HepG2 (cell line): ENCODE data around the gene SLC22A23. TPM values are rescaled to one million over a fixed set of nuclear protein-coding genes. Genes with fewer than 3 reads are reported as not detected.

Experiments used
- MAX ChIP-seq: IDR thresholded peaks from 2 replicates; pipeline ENCODE4 v1.6.1; 2012; ENCODE audit warnings: inconsistent platforms
- MTA3 ChIP-seq: sonication (generic); formaldehyde crosslinking; IDR thresholded peaks from 2 replicates; pipeline ENCODE4 v1.4.0; 2020; ENCODE audit warnings: missing genetic modification reagents
- MYC ChIP-seq: sonication (generic); formaldehyde crosslinking; IDR thresholded peaks from 2 replicates; pipeline ENCODE4 v1.9.0; 2021; ENCODE audit warnings: missing genetic modification reagents, borderline replicate concordance
- SMAD3 ChIP-seq: sonication (generic); formaldehyde crosslinking; IDR thresholded peaks from 2 replicates; pipeline ENCODE4 v1.4.0; 2020; ENCODE audit warnings: missing genetic modification reagents
- ZBTB40 ChIP-seq, 2 experiments: fragments of 450-650 bp in 1 of 2; sonication (generic) in 1 of 2; formaldehyde crosslinking in 1 of 2; IDR thresholded peaks; 2 replicates each; pipeline versions ENCODE4 v1.6.1 to v1.8.0; 2016 to 2022; ENCODE audit warnings: antibody characterized with exemption in 1 of 2, mild to moderate bottlenecking in 1 of 2, missing genetic modification reagents in 1 of 2
- ZNF224 ChIP-seq: sonication (generic); formaldehyde crosslinking; IDR thresholded peaks from 2 replicates; pipeline ENCODE4 v1.5.0; 2020; ENCODE audit warnings: mild to moderate bottlenecking, missing genetic modification reagents
- ZNF318 ChIP-seq: sonication (generic); formaldehyde crosslinking; IDR thresholded peaks from 2 replicates; pipeline ENCODE4 v1.4.0; 2020; ENCODE audit warnings: mild to moderate bottlenecking, missing genetic modification reagents
- ZNF33A ChIP-seq: sonication (generic); formaldehyde crosslinking; IDR thresholded peaks from 2 replicates; pipeline ENCODE4 v1.5.1; 2020; ENCODE audit warnings: missing genetic modification reagents, mild to moderate bottlenecking, moderate library complexity, borderline replicate concordance
- polyA plus RNA-seq, 8 experiments: library from polyadenylated mRNA; depleted of rRNA in 3 of 8; stranded (reverse) in 7 of 8; unstranded in 1 of 8; fragments of >200 nt; fragmentation: Illumina TruSeq in 4 of 8; extraction: Trizol in 4 of 8; gene quantifications; 2 replicates each; pipeline versions ENCODE4 v1.2.1 to v1.2.3, GENCODE V29; 2011 to 2016; ENCODE audit warnings: low read depth in 4 of 8, missing spikeins in 1 of 8, mixed read lengths in 1 of 8; ENCODE audit not compliant: insufficient read depth in 1 of 8
- total RNA-seq, 5 experiments: library from RNA; depleted of rRNA; stranded (reverse); fragments of >200 nt; fragmentation: Illumina TruSeq; extraction: Trizol; gene quantifications; 2 replicates each; pipeline ENCODE4 v1.2.3, GENCODE V29; 2016; ENCODE audit warnings: low read depth in 1 of 5

The SLC22A23 gene
- total and polyA plus RNA-seq, 2 of the 13 experiments (the other 11 are each of a cell fraction or from before 2014, with no cell fraction given), result 11.8 to 17.5 TPM

GRCh38 chr6:3398755-3399696 is 57.8 kb downstream of the SLC22A23 start (continued):
- TF ChIP-seq ZBTB40 (IDR thresholded peaks at IDR 0.05) (no peak), ZBTB40 (CRISPR knock-in tag; IDR thresholded peaks at IDR 0.05) (peak; percentile 71), ZNF33A (CRISPR knock-in tag) (no peak), MAX (0 out of 2 replicates have a peak, but pooled peaks have one; percentile 12), ZNF318 (CRISPR knock-in tag) (no peak), SMAD3 (0 out of 2 replicates have a peak, but pooled peaks have one; percentile 31), MTA3 (no peak), MYC (CRISPR knock-in tag) (0 out of 2 replicates have a peak, but pooled peaks have one; percentile 16), ZNF224 (CRISPR knock-in tag) (no peak)
